ENCODE measurements around the gene IDE.

IDE gene

DNA sequence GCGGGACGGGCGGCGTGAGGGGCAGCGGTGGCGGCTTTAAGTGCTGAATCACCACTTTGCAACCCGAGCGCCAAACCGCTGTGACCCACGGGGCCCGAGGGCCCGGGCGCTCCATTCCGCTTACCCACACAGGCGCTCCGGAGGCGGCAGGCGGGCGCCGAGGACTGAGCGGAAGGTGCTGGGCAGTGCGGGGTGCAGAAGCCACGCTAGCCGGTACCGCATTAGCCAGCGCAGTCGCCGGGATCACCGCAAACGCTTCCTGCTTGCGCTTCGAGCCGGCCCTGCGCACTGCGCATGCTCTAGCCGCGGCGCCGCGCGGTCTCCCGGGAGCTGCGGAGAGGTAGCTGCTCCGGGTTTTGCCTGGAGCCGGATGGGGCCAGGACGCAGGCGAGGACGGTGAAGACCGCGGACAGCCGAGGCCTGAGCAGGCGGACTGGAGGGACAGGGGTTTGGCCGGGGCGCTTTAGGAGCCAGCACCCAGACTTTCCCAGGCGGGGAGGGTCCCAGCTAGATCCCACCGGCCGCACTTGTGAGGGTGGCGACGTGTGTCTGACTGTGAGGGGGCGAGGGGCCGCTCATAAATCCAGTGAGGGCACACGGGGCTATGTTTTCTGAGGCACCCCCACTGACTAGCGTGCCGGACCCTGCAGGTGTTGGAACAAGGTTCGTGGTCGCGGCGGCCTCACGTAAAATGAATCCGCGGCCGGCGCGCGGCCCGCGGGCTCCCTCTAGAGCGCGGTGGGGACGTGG is at the start of gene IDE:
TSS of gene IDE (minus strand) at position 296 of the 750 bp plus-strand sequence. CDS start at position 222, 74 bp downstream.
- H3K36me3 ChIP-seq (ENCODE audit: insufficient read depth, low read length): peaks cover 10% of the 10 kb centered on the region
- H3K9me3 ChIP-seq (ENCODE audit: insufficient read depth, low read length, severe bottlenecking): no peaks in the 10 kb centered on the region
- DNase-seq (peak; percentile 87), ATAC-seq (ENCODE audit: insufficient read depth, low read depth) (peak; percentile 80)
- H3K27me3 ChIP-seq (ENCODE audit: insufficient read depth, low read length, poor library complexity): no peaks in the 10 kb centered on the region
- H3K4me1 ChIP-seq (ENCODE audit: insufficient read depth, low read length): peaks cover 31% of the 10 kb centered on the region
- H3K27ac ChIP-seq (ENCODE audit: low read length): peak within 1 kb of the TSS; percentile 91
- peak within 1 kb of the TSS; percentile 76 to 95 for H3K4me3 ChIP-seq (ENCODE audit: low read depth in 1 of 2, low read length in 2 of 2)
- H3K4me2 ChIP-seq (ENCODE audit: insufficient read depth, low read length): peak within 1 kb of the TSS; percentile 90
- H2AFZ ChIP-seq (ENCODE audit: low read depth, low read length): peak within 1 kb of the TSS; percentile 100
- peak within 1 kb of the TSS; percentile 93 for H3K9ac ChIP-seq (ENCODE audit: low read depth, low read length)
- H4K20me1 ChIP-seq (ENCODE audit: insufficient read depth, low read length): peaks cover 12% of the 10 kb centered on the region; the same call in 1 of the 2 replicates
- TF ChIP-seq EZH2 (IDR thresholded peaks at IDR 0.05; ENCODE audit: borderline replicate concordance, low read depth, low read length, severe bottlenecking): no peak
- TF ChIP-seq CTCF (IDR thresholded peaks at IDR 0.05; ENCODE audit: borderline replicate concordance, extremely low read depth, low read length, poor library complexity, severe bottlenecking): peak; percentile 95
- peaks cover 49% of the 10 kb centered on the region for H3K79me2 ChIP-seq (ENCODE audit: insufficient read depth, low read length)

GRCh38 chr10:92619368-92619767 is 45.5 kb upstream of the IDE start:
- TF ChIP-seq EZH2 (IDR thresholded peaks at IDR 0.05; ENCODE audit: borderline replicate concordance, low read depth, low read length, severe bottlenecking) (no peak), CTCF (IDR thresholded peaks at IDR 0.05; ENCODE audit: borderline replicate concordance, extremely low read depth, low read length, poor library complexity, severe bottlenecking) (no peak)
- H2AFZ ChIP-seq (ENCODE audit: low read depth, low read length): no peak overlapping the region

DNA sequence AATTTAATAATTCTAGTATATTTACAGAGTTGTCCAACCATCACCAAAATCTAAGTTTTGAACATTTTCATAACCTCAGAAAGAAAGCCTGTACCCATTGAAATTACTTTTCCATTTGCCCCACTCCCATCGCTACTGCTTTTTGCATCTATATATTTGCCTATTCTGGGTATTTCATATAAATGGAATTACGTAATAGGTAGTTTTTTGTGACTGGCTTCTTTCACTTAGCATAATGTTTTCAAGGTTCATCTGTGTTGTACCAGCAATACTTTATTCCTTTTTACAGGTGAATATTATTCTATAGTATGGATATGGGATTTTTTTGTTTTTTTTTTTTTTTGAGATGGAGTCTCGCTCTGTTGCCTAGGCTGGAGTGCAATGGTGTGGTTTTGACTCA is 41.6 kb upstream of the IDE start:
- H3K4me3 ChIP-seq (ENCODE audit: low read depth in 1 of 2, low read length in 2 of 2): no peak overlapping the region
- ATAC-seq (ENCODE audit: insufficient read depth, low read depth): no peak
- peaks cover 71% of the 10 kb centered on the region for H3K79me2 ChIP-seq (ENCODE audit: insufficient read depth, low read length)
- H3K36me3 ChIP-seq (ENCODE audit: insufficient read depth, low read length): peaks cover 99% of the 10 kb centered on the region
- DNase-seq: no peak
- H3K4me1 ChIP-seq (ENCODE audit: insufficient read depth, low read length): no peaks in the 10 kb centered on the region
- 0 out of 2 replicates have a peak, but pooled peaks cover 3% of the 10 kb centered on the region for H4K20me1 ChIP-seq (ENCODE audit: insufficient read depth, low read length)
- TF ChIP-seq EZH2 (IDR thresholded peaks at IDR 0.05; ENCODE audit: borderline replicate concordance, low read depth, low read length, severe bottlenecking): no peak
- no peaks in the 10 kb centered on the region for H3K27me3 ChIP-seq (ENCODE audit: insufficient read depth, low read length, poor library complexity)
- H3K4me2 ChIP-seq (ENCODE audit: insufficient read depth, low read length): no peak overlapping the region
- H3K9me3 ChIP-seq (ENCODE audit: insufficient read depth, low read length, severe bottlenecking): no peaks in the 10 kb centered on the region
- H3K27ac ChIP-seq (ENCODE audit: low read length): no peak overlapping the region
- no peak overlapping the region for H2AFZ ChIP-seq (ENCODE audit: low read depth, low read length)
- H3K9ac ChIP-seq (ENCODE audit: low read depth, low read length): no peak overlapping the region

More at GRCh38 chr10:92619368-92619767, 45.5 kb upstream of the IDE start:
- no peaks in the 10 kb centered on the region for H3K4me1 ChIP-seq (ENCODE audit: insufficient read depth, low read length)
- H3K36me3 ChIP-seq (ENCODE audit: insufficient read depth, low read length): peaks cover 95% of the 10 kb centered on the region
- peaks cover 69% of the 10 kb centered on the region for H3K79me2 ChIP-seq (ENCODE audit: insufficient read depth, low read length)
- H3K4me3 ChIP-seq (ENCODE audit: low read depth in 1 of 2, low read length in 2 of 2): no peak overlapping the region
- DNase-seq: no peak
- no peak for ATAC-seq (ENCODE audit: insufficient read depth, low read depth)
- H3K27me3 ChIP-seq (ENCODE audit: insufficient read depth, low read length, poor library complexity): no peaks in the 10 kb centered on the region
- H3K4me2 ChIP-seq (ENCODE audit: insufficient read depth, low read length): no peak overlapping the region
- H3K9ac ChIP-seq (ENCODE audit: low read depth, low read length): no peak overlapping the region
- H4K20me1 ChIP-seq (ENCODE audit: insufficient read depth, low read length): 0 out of 2 replicates have a peak, but pooled peaks cover 4% of the 10 kb centered on the region
- H3K9me3 ChIP-seq (ENCODE audit: insufficient read depth, low read length, severe bottlenecking): no peaks in the 10 kb centered on the region
- no peak overlapping the region for H3K27ac ChIP-seq (ENCODE audit: low read length)

GRCh38 chr10:92604841-92605240 is 30.9 kb upstream of the IDE start:
- H3K27me3 ChIP-seq (ENCODE audit: insufficient read depth, low read length, poor library complexity): no peaks in the 10 kb centered on the region
- H2AFZ ChIP-seq (ENCODE audit: low read depth, low read length): no peak overlapping the region
- H3K4me2 ChIP-seq (ENCODE audit: insufficient read depth, low read length): no peak overlapping the region
- H3K9ac ChIP-seq (ENCODE audit: low read depth, low read length): no peak overlapping the region
- H3K4me3 ChIP-seq (ENCODE audit: low read depth in 1 of 2, low read length in 2 of 2): no peak overlapping the region
- H4K20me1 ChIP-seq (ENCODE audit: insufficient read depth, low read length): peaks cover 59% of the 10 kb centered on the region
- peaks cover 98% of the 10 kb centered on the region for H3K79me2 ChIP-seq (ENCODE audit: insufficient read depth, low read length)
- H3K4me1 ChIP-seq (ENCODE audit: insufficient read depth, low read length): peaks cover 26% of the 10 kb centered on the region
- H3K27ac ChIP-seq (ENCODE audit: low read length): no peak overlapping the region
- H3K9me3 ChIP-seq (ENCODE audit: insufficient read depth, low read length, severe bottlenecking): no peaks in the 10 kb centered on the region
- H3K36me3 ChIP-seq (ENCODE audit: insufficient read depth, low read length): peaks cover 59% of the 10 kb centered on the region
- TF ChIP-seq CTCF (IDR thresholded peaks at IDR 0.05; ENCODE audit: borderline replicate concordance, extremely low read depth, low read length, poor library complexity, severe bottlenecking) (no peak), EZH2 (IDR thresholded peaks at IDR 0.05; ENCODE audit: borderline replicate concordance, low read depth, low read length, severe bottlenecking) (no peak)
- DNase-seq (no peak), ATAC-seq (ENCODE audit: insufficient read depth, low read depth) (no peak)

Data from DND-41 (cell line).